NCI-H774 (cell line): ENCODE measurements around the gene CYB5RL.
"Not testable (repeated sequence)": the region's sequence is repeated elsewhere in the genome, so short reads cannot be mapped to it uniquely, and the experiment has no call there.

Source experiments
- DNase-seq: peaks from one replicate; lab custom pipeline; 2025; lab: John Stamatoyannopoulos, UW

The CYB5RL gene

GRCh38 chr1:54225986-54226559 lies 26.2 kb upstream of the CYB5RL start:
- no peak for DNase-seq

- DNase-seq, result no peak
Observed at GRCh38 chr1:54225378-54225777, 25.5 kb upstream of the CYB5RL start.

GRCh38 chr1:54224233-54224632 lies 24.4 kb upstream of the CYB5RL start:
- DNase-seq, result no peak

- DNase-seq, result no peak
Observed at GRCh38 chr1:54223441-54224202, 23.8 kb upstream of the CYB5RL start.

- no peak for DNase-seq
Observed at GRCh38 chr1:54222711-54223110, 22.9 kb upstream of the CYB5RL start.

GRCh38 chr1:54221867-54222484 lies 22.1 kb upstream of the CYB5RL start:
- DNase-seq, result no peak

- DNase-seq, result no peak
Observed at GRCh38 chr1:54221113-54221834, 21.4 kb upstream of the CYB5RL start.

- DNase-seq, result no peak
Observed at GRCh38 chr1:54220004-54220811, 20.4 kb upstream of the CYB5RL start.

GRCh38 chr1:54219688-54220003 lies 19.8 kb upstream of the CYB5RL start:
- DNase-seq, result no peak

GRCh38 chr1:54218883-54219687 lies 19.3 kb upstream of the CYB5RL start:
- no peak for DNase-seq

GRCh38 chr1:54215523-54215922 lies 15.7 kb upstream of the CYB5RL start:
- no peak for DNase-seq

GRCh38 chr1:54212872-54213271 lies 13.0 kb upstream of the CYB5RL start:
- no peak for DNase-seq

- DNase-seq, result not testable (repeated sequence)
Observed at GRCh38 chr1:54207896-54208295, 8.1 kb upstream of the CYB5RL start.

- DNase-seq, result no peak
Observed at GRCh38 chr1:54207287-54207686, 7.5 kb upstream of the CYB5RL start.

GRCh38 chr1:54204199-54204598 lies 4.4 kb upstream of the CYB5RL start:
- no peak for DNase-seq

GRCh38 chr1:54200519-54200997 lies 728 bp upstream of the CYB5RL start:
- DNase-seq, result no peak

GRCh38 chr1:54199151-54199764 lies 572 bp downstream of the CYB5RL start:
- no peak for DNase-seq

GRCh38 chr1:54193453-54193852 lies 6.4 kb downstream of the CYB5RL start:
- no peak for DNase-seq

- DNase-seq, result no peak
Observed at GRCh38 chr1:54191525-54191924, 8.3 kb downstream of the CYB5RL start.

- no peak for DNase-seq
Observed at GRCh38 chr1:54190526-54190925, 9.3 kb downstream of the CYB5RL start.

- no peak for DNase-seq
Observed at GRCh38 chr1:54188291-54188690, 11.5 kb downstream of the CYB5RL start.
